Sciatic nerve (tissue), 2 donors: ENCODE data around the gene TMEM191B. TPM values are rescaled to one million over a fixed set of nuclear protein-coding genes. Genes with fewer than 3 reads are reported as not detected.
"Not testable (repeated sequence)": the region's sequence is repeated elsewhere in the genome, so short reads cannot be mapped to it uniquely, and the experiment has no call there.

Experiments used
- ATAC-seq: fragments of 200-7000 bp; cut with Tn5 transposase; one replicate; pipeline ENCODE4 v1.9.1; 2020; ENCODE audit warnings: mild to moderate bottlenecking, moderate library complexity
- DNase-seq: peaks from one replicate; pipeline ENCODE4 v3.0.0-alpha.2; 2020; ENCODE audit warnings: low spot score
- intact Hi-C: fragments of 100-400 bp; cut with DNase I; formaldehyde crosslinking; loops from one replicate; pipeline ENCODE4 v1.14.2; 2022
- total RNA-seq: library from RNA; stranded (reverse); fragmentation: NEBNext Ultra II Directional; extraction: Animal tissue kit (Norgen Biotek cat#: 25700); gene quantifications from one replicate; pipeline ENCODE4 v1.2.1, GENCODE V29; 2021
- donor health status: DM: no; HTN: no; CAD: no.
- donor health status: DM: no; HTN: no; CAD: no.

Gene TMEM191B
- total RNA-seq, result 0.80 TPM

DNA sequence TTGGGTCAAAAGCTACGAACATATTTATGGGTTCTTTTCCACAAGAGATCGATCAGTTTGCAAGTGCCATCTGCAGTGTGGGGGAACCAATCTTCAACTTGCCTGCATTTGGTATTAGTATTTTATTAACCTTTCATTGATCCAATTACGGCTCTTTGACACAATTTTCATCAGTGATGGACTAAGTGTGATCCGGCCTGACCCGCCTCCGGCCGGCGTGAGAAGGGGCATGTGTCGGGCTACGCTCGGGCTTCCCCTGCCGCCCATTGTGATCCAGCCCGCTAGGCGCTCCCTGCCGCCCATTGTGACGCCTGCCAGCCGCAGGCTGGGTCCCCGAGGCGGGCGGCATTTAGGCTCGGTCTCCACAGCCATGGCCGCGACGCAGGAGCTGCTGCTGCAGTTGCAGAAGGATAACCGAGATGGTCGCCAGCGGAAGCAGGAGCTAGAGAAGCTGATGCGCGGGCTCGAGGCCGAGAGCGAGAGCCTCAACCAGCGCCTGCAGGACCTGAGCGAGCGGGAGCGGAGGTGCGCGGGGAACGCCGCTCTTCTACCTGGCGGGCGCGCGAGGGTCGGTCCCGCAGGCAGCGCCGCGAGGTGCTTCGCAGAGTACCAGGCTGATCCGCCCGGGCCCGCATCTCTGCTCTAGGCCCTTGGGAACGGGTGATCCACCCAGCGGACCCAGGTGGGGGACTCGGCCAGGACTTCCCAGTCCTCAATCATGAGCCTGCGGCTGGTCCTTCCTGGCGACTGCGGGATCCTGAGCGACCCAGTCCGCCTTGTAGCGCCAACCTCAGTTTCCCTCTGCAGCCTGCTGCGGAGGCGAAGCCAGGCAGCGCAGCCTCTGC lies at the start of gene TMEM191B:
TSS of gene TMEM191B (plus strand) at position 51 of the 845 bp plus-strand sequence. CDS start at position 230, 179 bp downstream.
- intact Hi-C loops, DNase-seq: not testable (repeated sequence)
- ATAC-seq, result peak; percentile 33

- ATAC-seq, intact Hi-C loops, DNase-seq: not testable (repeated sequence)
Observed at GRCh38 chr22:18496227-18496626, 31.4 kb upstream of the TMEM191B start.

GRCh38 chr22:18511327-18511726 lies 16.3 kb upstream of the TMEM191B start:
- ATAC-seq, DNase-seq, intact Hi-C loops: not testable (repeated sequence)

DNA sequence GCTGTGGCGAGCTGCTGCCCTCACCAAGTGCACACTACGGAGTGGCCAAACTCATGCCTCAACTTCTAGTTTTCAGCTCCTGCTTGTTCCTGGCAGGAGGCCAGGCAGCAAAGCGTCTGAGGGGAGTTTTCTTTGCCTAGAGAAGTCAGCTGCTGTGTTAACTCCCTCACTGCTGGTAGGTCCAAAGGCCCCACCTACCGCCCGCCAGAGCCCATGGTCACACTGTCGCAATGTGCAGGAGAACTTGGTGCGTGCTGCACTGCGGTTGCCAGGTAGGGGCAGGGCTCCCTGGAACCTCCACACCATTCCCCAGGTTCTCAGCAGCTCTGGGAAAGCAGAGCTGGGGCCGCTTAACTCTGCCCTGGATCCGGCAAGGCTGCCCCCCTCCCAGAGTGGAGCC lies 15.2 kb upstream of the TMEM191B start:
- ATAC-seq, DNase-seq: not testable (repeated sequence)

DNA sequence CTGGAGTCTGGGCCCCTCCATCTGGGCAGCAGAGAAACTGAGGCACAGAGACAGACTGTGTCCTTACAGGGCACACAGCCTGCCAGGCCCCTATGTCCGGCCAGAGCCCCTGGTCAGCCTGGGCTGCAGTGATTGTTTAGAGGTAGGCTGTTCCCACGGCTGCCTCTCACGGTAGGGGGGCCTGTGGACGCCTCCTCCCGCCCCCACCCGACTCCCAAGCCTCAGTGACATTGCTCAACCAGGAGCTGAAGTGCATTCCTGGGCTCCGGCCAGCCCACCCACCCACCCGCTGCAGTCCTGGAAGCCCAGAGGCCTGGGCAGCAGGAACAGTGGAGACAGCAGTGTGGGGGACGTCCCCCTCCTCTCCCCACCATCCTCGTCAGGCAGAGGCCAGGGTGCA lies 14.1 kb upstream of the TMEM191B start:
- ATAC-seq, intact Hi-C loops, DNase-seq: not testable (repeated sequence)

More for the DNA sequence above, 15.2 kb upstream of the TMEM191B start:
- intact Hi-C loops, result not testable (repeated sequence)

DNA sequence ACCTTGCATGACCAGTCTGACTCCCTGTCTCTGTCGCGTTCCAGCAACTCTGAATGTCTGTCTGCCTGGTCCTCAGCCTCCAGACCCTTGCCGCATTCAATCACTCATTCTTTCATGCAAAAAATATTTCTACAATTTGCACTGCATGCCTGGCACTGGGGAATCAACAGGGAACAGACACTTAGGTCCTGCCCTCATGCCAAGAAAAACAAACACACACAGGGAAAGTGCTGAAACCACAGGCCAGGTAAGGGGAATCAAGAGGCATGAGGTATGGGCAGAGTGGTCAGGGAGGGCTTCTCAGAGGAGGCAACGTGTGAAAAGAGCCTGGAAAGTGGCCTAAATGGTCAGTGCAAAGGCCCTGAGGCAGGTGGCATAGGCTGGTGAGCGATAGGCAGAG lies 9.5 kb upstream of the TMEM191B start, which contains the start of gene GGTLC3:
TSS of gene GGTLC3 (minus strand) at position 101 of the 400 bp plus-strand sequence. CDS start 264 bp downstream, outside the sequence.
- DNase-seq, intact Hi-C loops, ATAC-seq: not testable (repeated sequence)

- intact Hi-C loops, ATAC-seq, DNase-seq: not testable (repeated sequence)
Observed at GRCh38 chr22:18522762-18523161, 4.8 kb upstream of the TMEM191B start.

- DNase-seq, intact Hi-C loops: not testable (repeated sequence)
- ATAC-seq, result peak; percentile 72
Observed at GRCh38 chr22:18523328-18523727, 4.3 kb upstream of the TMEM191B start.

- ATAC-seq (peak; percentile 99), DNase-seq (peak; percentile 90)
- intact Hi-C loops, result not testable (repeated sequence)
Observed at GRCh38 chr22:18528597-18529415, 1.2 kb downstream of the TMEM191B start.

- DNase-seq, intact Hi-C loops: not testable (repeated sequence)
- peak; percentile 39 for ATAC-seq
Observed at GRCh38 chr22:18529416-18530145, 2.0 kb downstream of the TMEM191B start.

GRCh38 chr22:18533633-18534032 lies 6.0 kb downstream of the TMEM191B start:
- ATAC-seq, DNase-seq, intact Hi-C loops: not testable (repeated sequence)

GRCh38 chr22:18534315-18534714 lies 6.7 kb downstream of the TMEM191B start:
- intact Hi-C loops, DNase-seq: not testable (repeated sequence)
- ATAC-seq, result peak; percentile 43

- intact Hi-C loops, ATAC-seq, DNase-seq: not testable (repeated sequence)
Observed at GRCh38 chr22:18539994-18540393, 12.4 kb downstream of the TMEM191B start.

DNA sequence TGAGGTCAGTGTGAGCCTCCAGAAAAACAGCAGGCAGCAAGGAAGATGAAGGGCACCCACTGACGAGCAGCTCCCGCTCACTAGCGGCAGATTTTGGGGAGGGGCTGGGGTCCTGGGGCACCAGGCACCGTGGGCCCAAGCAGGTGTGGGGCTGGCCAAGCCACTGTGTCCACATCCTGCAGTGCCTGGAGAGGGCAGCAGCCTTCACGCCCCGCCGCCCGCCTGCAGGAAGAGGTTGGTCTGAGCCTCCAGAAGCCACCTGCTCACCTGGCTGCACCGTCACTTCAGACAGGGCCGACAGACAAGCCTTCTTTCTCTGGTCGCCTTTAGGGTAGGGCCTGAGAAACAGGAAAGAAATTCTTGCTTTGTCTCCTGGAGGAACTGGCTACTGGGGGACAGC lies 15.8 kb downstream of the TMEM191B start:
- DNase-seq, ATAC-seq, intact Hi-C loops: not testable (repeated sequence)

DNA sequence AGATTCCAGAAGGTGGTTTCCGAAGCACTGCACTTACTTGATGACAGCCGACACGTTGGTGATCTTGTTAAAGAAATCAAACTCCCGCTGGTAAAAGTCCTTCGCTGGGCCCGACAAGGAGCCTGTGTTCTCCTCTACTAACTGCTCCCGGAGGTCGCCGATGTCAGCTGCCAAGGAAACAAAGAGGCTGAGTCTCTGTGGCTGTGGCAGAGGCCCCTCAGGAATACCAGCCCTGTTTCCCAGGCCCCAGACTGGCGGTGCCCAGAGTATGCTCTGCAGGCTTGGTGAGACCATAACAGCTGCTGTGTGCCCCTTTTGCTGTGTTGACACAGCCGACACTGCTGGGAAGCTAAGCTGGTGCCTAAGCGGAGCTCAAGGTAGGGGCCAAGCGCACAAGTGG lies 17.0 kb downstream of the TMEM191B start:
- DNase-seq, intact Hi-C loops, ATAC-seq: not testable (repeated sequence)

GRCh38 chr22:18549458-18550179 lies 22.0 kb downstream of the TMEM191B start:
- DNase-seq, ATAC-seq, intact Hi-C loops: not testable (repeated sequence)

- ATAC-seq, DNase-seq, intact Hi-C loops: not testable (repeated sequence)
Observed at GRCh38 chr22:18551046-18551445, 23.4 kb downstream of the TMEM191B start.
